COLO668 (cell line): ENCODE data around the gene ADAM12.
A peak's percentile ranks its signal among the peaks of the same experiment; 100 is the strongest.

Source experiments
- DNase-seq: peaks from one replicate; lab custom pipeline; 2025; ENCODE audit not compliant: unreplicated experiment; lab: John Stamatoyannopoulos, UW

ADAM12 gene

GRCh38 chr10:126235979-126236851 lies 152.1 kb downstream of the ADAM12 start:
- DNase-seq: no peak

GRCh38 chr10:126235091-126235978 lies 152.9 kb downstream of the ADAM12 start:
- DNase-seq: no peak

- DNase-seq: no peak
Measured at GRCh38 chr10:126234630-126235029, 153.6 kb downstream of the ADAM12 start.

GRCh38 chr10:126233182-126234148 lies 154.8 kb downstream of the ADAM12 start:
- no peak for DNase-seq

GRCh38 chr10:126230587-126230986 lies 157.7 kb downstream of the ADAM12 start:
- no peak for DNase-seq

- DNase-seq: no peak
Measured at GRCh38 chr10:126229686-126230085, 158.6 kb downstream of the ADAM12 start.

GRCh38 chr10:126227762-126228134 lies 160.5 kb downstream of the ADAM12 start:
- peak; percentile 2 for DNase-seq

GRCh38 chr10:126226988-126227761 lies 161.1 kb downstream of the ADAM12 start:
- DNase-seq: no peak

- no peak for DNase-seq
Measured at GRCh38 chr10:126226205-126226604, 162.1 kb downstream of the ADAM12 start.

GRCh38 chr10:126225672-126226008 lies 162.6 kb downstream of the ADAM12 start:
- DNase-seq: no peak

- no peak for DNase-seq
Measured at GRCh38 chr10:126224967-126225671, 163.2 kb downstream of the ADAM12 start.

- no peak for DNase-seq
Measured at GRCh38 chr10:126223512-126224067, 164.7 kb downstream of the ADAM12 start.

- DNase-seq: no peak
Measured at GRCh38 chr10:126222736-126223511, 165.4 kb downstream of the ADAM12 start.

- DNase-seq: no peak
Measured at GRCh38 chr10:126221874-126222273, 166.4 kb downstream of the ADAM12 start.

GRCh38 chr10:126218778-126219649 lies 169.3 kb downstream of the ADAM12 start:
- DNase-seq: no peak

- DNase-seq: no peak
Measured at GRCh38 chr10:126218174-126218573, 170.1 kb downstream of the ADAM12 start.

GRCh38 chr10:126216632-126216961 lies 171.7 kb downstream of the ADAM12 start:
- DNase-seq: no peak
